GM19238 (cell line): Measurements from ENCODE around the gene ATG2A.

Experiments
- DNase-seq: peaks from one replicate; pipeline ENCODE4 v3.0.0; 2011; ENCODE audit warnings: low spot score; ENCODE audit not compliant: insufficient read length

ATG2A gene

GRCh38 chr11:64924910-64925284 lies 7.9 kb upstream of the ATG2A start:
- DNase-seq, result no peak

- DNase-seq, result peak; percentile 94
These were observed 7.2 kb upstream of the ATG2A start, which contains the start of gene PPP2R5B for GRCh38 chr11:64923944-64924909. PPP2R5B (plus strand) TSS chr11:64924689; CDS start chr11:64925735, 1,046 bp downstream.

- DNase-seq, result no peak
These were observed 6.2 kb upstream of the ATG2A start for GRCh38 chr11:64923151-64923661.

- DNase-seq, result no peak
These were observed 4.4 kb upstream of the ATG2A start for GRCh38 chr11:64921384-64921783.

- no peak for DNase-seq
These were observed 3.1 kb upstream of the ATG2A start for GRCh38 chr11:64920124-64920523.

- DNase-seq, result no peak
These were observed 2.6 kb upstream of the ATG2A start for GRCh38 chr11:64919627-64920026.

- no peak for DNase-seq
These were observed 1.0 kb upstream of the ATG2A start for GRCh38 chr11:64918017-64918416.

GRCh38 chr11:64917663-64917995 lies 620 bp upstream of the ATG2A start:
- no peak for DNase-seq

GRCh38 chr11:64916040-64916774 lies 802 bp downstream of the ATG2A start:
- peak; percentile 52 for DNase-seq

- DNase-seq, result no peak
These were observed 1.6 kb downstream of the ATG2A start for GRCh38 chr11:64915376-64915887.

GRCh38 chr11:64914123-64914522 lies 2.9 kb downstream of the ATG2A start:
- no peak for DNase-seq

GRCh38 chr11:64913171-64913727 lies 3.8 kb downstream of the ATG2A start:
- no peak for DNase-seq

GRCh38 chr11:64911689-64912088 lies 5.3 kb downstream of the ATG2A start:
- DNase-seq, result no peak

- DNase-seq, result no peak
These were observed 5.9 kb downstream of the ATG2A start for GRCh38 chr11:64911142-64911541.

GRCh38 chr11:64910451-64911093 lies 6.4 kb downstream of the ATG2A start:
- no peak for DNase-seq

- DNase-seq, result no peak
These were observed 7.2 kb downstream of the ATG2A start for GRCh38 chr11:64909653-64910343.

- DNase-seq, result no peak
These were observed 8.2 kb downstream of the ATG2A start for GRCh38 chr11:64908766-64909165.

- DNase-seq, result no peak
These were observed 10.7 kb downstream of the ATG2A start for GRCh38 chr11:64906314-64906635.

GRCh38 chr11:64905516-64906313 lies 11.3 kb downstream of the ATG2A start:
- no peak for DNase-seq

- DNase-seq, result no peak
These were observed 13.6 kb downstream of the ATG2A start for GRCh38 chr11:64903291-64903833.
